GM10266 (cell line): Measurements from ENCODE around the gene FUZ.

ENCODE experiments used
- DNase-seq: peaks from one replicate; pipeline ENCODE4 v3.0.0; 2012; ENCODE audit errors: extremely low spot score
- TF ChIP-seq, protein P1 (sequence below): IDR thresholded peaks from 2 replicates; pipeline ENCODE4 v1.5.1; 2012; ENCODE audit warnings: mild to moderate bottlenecking, low read depth; ENCODE audit not compliant: control insufficient read depth, insufficient read depth; ENCODE audit errors: missing control alignments

Gene FUZ

DNA sequence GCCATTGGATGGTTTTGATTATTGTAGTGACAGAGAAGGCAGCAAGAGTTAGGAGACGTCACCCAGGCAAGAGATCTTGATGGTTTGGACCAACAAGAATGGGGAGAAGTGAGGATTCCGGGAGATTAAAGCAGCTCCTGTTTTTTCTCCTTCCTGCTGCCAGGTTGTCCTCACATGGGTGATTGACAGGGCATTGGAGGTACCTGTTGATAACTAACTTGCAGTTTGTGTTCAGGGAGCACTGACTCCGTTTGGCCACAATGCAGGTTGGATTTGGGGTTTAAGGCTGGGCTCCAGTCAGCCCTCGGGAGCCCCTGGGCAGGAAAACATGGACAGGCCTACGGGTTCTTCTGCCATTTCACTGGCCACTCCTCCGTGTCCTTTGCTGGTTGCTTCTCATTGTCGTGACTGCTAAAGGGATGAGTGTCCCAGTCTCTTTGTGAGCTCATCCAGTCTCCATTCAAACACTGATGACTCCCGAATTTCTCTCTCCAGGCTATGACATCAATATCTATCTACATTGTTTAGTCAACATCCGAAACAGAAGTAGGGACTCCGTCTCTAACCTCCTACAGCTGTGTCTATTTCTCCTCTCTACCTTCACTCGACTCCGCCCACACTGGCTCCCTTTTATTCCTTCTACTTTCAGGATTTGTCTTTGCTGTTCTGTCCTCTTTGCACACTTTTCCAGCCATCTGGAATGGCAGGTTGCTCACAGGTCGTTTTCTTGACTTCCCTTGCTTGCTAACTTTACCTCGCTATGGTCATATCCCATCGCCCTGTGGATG, 36.5 kb upstream of the FUZ start:
- DNase-seq = no peak
- TF ChIP-seq, protein P1, sequence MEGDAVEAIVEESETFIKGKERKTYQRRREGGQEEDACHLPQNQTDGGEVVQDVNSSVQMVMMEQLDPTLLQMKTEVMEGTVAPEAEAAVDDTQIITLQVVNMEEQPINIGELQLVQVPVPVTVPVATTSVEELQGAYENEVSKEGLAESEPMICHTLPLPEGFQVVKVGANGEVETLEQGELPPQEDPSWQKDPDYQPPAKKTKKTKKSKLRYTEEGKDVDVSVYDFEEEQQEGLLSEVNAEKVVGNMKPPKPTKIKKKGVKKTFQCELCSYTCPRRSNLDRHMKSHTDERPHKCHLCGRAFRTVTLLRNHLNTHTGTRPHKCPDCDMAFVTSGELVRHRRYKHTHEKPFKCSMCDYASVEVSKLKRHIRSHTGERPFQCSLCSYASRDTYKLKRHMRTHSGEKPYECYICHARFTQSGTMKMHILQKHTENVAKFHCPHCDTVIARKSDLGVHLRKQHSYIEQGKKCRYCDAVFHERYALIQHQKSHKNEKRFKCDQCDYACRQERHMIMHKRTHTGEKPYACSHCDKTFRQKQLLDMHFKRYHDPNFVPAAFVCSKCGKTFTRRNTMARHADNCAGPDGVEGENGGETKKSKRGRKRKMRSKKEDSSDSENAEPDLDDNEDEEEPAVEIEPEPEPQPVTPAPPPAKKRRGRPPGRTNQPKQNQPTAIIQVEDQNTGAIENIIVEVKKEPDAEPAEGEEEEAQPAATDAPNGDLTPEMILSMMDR = no peak

DNA sequence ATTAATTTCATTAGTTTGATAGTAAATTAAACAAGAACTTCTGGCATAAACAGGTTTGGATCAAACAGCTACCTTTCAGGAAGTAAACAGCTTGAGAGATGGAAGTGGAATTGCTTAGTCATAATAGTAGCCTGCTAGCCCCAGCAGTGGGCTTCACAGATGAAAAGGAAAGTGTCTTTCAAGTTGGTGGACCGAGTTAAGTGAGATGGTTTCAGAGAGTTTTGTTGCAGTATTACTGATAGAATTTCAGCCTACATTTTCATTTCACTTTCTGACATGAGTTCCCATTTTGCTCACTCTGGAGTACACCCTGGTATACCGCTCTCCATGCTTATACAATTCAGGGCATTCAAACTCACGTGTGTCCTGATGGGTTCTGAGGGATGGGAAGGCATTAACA, 35.8 kb upstream of the FUZ start:
- TF ChIP-seq, protein P1 = no peak
- no peak for DNase-seq

DNA sequence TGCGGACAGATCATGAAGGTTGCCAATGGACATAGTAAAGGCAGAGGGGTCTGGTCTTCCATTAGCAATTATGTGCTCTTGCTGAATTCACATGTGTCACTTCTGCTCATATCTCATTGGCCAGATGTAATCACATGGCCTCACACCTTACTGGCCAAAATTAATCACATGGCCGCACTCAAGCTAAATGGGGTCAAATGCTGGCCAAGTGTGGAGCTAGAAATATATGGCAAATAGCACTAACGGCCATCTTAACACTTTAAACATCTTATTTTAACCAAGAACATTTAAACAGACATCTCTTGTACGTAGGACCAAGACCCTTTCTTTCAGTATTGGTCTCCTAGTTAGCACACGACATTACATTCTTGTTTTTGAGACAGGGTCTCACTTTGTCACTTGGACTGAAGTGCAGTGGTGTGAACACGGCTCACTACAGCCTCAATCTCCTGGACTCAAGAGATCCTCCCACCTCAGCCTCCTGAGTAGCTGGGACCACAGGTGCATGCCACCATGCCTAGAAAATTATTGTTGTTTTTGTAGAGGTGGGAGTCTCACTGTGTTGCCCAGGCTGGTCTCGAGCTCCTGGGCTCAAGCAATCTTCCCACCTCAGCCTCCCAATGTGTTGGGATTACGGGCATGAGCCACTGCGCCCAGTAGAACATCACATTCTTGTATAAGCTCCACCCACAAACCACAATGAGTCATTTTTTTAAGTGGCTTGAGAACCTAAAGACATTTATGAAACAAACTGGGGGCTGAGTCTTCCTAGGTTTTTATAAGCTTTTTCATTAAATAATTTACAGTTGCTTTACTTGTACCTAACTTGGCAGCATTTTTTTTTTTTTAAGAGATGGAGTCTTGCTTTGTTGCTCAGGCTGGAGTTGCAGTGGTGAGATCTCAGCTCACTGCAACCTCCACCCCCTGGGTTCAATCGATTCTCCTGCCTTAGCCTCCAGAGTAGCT, 34.9 kb upstream of the FUZ start:
- TF ChIP-seq, protein P1 = no peak
- DNase-seq = no peak

DNA sequence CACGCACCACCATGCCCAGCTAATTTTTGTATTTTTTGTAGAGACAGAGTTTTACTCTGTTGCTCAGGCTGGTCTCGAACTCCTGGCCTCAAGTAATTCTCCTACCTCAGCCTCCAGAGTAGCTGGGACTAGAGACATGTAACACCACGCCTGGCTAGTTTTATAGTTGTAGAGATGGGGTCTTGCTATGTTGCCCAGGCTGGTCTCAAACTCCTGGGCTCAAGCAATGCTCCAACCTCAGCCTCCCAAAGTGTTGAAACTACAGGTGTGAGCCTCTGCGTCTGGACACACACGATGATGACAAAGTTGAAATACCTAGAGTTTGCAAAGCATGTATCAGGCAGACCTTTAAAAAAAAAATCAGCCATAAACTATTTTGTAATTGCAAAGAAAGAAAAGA, 33.3 kb upstream of the FUZ start:
- DNase-seq = no peak
- TF ChIP-seq, protein P1 = no peak

DNA sequence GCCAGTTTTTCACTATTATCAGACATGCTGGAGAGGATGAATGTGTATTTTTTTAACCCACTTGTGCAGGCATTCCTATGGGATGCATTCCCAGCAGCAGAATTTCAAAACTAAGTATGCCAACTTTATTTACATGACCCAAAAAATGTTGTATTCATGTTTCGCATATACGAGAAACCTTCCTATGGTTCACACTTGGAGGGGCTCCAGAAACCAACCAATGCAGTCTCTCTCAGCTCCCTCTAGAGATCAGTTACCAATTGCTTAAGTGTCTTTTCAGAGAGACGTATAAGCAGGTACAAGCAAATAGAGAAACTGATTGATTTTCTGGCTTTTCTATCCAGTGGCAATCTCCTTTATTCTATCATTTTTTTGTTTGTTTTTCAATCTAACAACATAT, 32.3 kb upstream of the FUZ start:
- TF ChIP-seq, protein P1 = no peak
- DNase-seq = no peak

DNA sequence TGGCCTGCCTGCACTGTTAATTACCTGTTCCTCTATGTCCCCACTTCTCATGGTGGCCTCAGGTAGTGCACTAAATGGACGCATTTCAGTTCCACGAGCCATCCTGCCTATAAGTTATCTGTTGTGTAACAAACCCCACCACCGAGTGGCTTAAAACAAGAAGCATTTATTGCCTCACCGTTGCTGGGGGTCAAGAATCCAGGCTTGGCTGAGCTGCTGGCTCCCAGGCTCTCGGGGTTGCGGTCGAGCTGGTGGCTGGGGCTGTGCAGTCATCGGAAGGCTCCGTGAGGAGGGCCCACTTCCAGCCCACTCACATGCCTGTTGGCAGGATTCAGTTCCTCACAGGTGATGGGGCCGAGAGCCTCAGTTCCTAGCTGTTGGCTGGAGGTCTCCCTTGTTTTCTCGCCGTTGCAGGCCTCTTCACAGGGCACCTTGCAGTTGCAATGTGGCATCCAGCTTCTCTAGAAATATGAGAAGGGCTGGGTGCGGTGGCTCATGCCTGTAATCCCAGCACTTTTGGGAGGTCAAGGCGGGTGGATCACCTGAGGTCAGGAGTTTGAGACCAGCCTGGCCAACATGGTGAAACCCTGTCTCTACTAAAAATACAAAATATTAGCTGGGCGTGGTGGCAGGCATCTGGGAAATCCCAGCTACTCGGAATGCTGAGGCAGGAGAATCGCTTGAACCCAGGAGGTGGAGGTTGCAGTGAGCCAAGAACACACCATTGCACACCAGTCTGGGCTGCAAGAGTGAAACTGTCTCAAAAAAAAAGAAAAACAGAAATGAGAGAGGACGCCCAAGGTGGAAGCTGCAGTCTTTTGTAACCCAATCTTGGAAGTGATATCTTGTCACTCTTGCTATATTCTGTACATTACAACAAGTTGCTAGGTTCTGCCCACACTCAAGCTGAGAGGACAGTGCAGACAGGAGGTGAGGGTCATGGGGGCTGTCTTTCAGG, 31.3 kb upstream of the FUZ start:
- TF ChIP-seq, protein P1 = no peak

More for the DNA sequence above, 31.3 kb upstream of the FUZ start:
- no peak for DNase-seq
